Fibroblast of lung (primary cell): ENCODE results near the gene RAB30. TPM values are rescaled to one million over a fixed set of nuclear protein-coding genes. Genes with fewer than 3 reads are reported as not detected.

Source experiments
- DNase-seq, 2 donors: peaks; one replicate each; pipeline versions ENCODE4 v3.0.0 to v3.0.0-alpha.2; 2010; ENCODE audit warnings: low read depth in 2 of 2
- H2AFZ ChIP-seq: 2 replicates; pipeline ENCODE4 v1.5.1; 2012; ENCODE audit warnings: low read length, control low read depth, inconsistent platforms
- H3K27ac ChIP-seq: 2 replicates; pipeline ENCODE4 v1.5.1; 2011; ENCODE audit warnings: low read length, control low read depth; ENCODE audit not compliant: insufficient read depth
- H3K27me3 ChIP-seq: 2 replicates; pipeline ENCODE4 v1.5.1; 2011; ENCODE audit warnings: mild to moderate bottlenecking, low read length; ENCODE audit not compliant: control insufficient read depth, insufficient read depth
- H3K36me3 ChIP-seq: 2 replicates; pipeline ENCODE4 v1.5.1; 2011; ENCODE audit warnings: low read length; ENCODE audit not compliant: control insufficient read depth, insufficient read depth
- H3K4me1 ChIP-seq: 2 replicates; pipeline ENCODE4 v1.5.1; 2011; ENCODE audit warnings: low read length; ENCODE audit not compliant: control insufficient read depth, insufficient read depth; ENCODE audit errors: extremely low read depth
- H3K4me2 ChIP-seq: 2 replicates; pipeline ENCODE4 v1.5.1; 2011; ENCODE audit warnings: low read length, control low read depth; ENCODE audit not compliant: insufficient read depth; ENCODE audit errors: extremely low read depth
- H3K4me3 ChIP-seq, 4 experiments: fragments of 200-600 bp in 1 of 4; sonication (generic) in 1 of 4; replicated peaks in 1 of 4; 2 replicates each; pipeline ENCODE4 v1.5.1; 2011 to 2016; ENCODE audit warnings: low read length in 4 of 4, low read depth in 3 of 4, mild to moderate bottlenecking in 3 of 4, control low read depth in 2 of 4, inconsistent platforms in 1 of 4, mixed read lengths in 1 of 4; ENCODE audit not compliant: insufficient read depth in 1 of 4; ENCODE audit errors: control extremely low read depth in 1 of 4
- H3K79me2 ChIP-seq: 2 replicates; pipeline ENCODE4 v1.5.1; 2012; ENCODE audit warnings: mild to moderate bottlenecking, low read length, inconsistent platforms; ENCODE audit not compliant: control insufficient read depth, insufficient read depth
- H3K9ac ChIP-seq: 2 replicates; pipeline ENCODE4 v1.5.1; 2011; ENCODE audit warnings: mild to moderate bottlenecking, low read length, control low read depth; ENCODE audit not compliant: insufficient read depth
- H3K9me3 ChIP-seq: 2 replicates; pipeline ENCODE4 v1.5.1; 2012; ENCODE audit warnings: low read depth, low read length; ENCODE audit not compliant: control insufficient read depth, insufficient read depth
- H4K20me1 ChIP-seq: 2 replicates; pipeline ENCODE4 v1.5.1; 2011; ENCODE audit warnings: low read length; ENCODE audit not compliant: control insufficient read depth, insufficient read depth; ENCODE audit errors: extremely low read depth
- EZH2 ChIP-seq: IDR thresholded peaks from 2 replicates; pipeline ENCODE4 v1.5.1; 2012; ENCODE audit warnings: low read length, control low read depth, mild to moderate bottlenecking; ENCODE audit errors: missing control alignments
- polyA plus RNA-seq, 2 donors: library from polyadenylated mRNA; depleted of rRNA in 1 of 2; stranded (reverse) in 1 of 2; unstranded in 1 of 2; fragments of >200 nt; gene quantifications; 2 replicates each; pipeline ENCODE4 v1.2.1, GENCODE V29; 2011 to 2012; ENCODE audit warnings: missing spikeins in 1 of 2
- total RNA-seq: library from RNA; depleted of rRNA; stranded (reverse); fragments of >200 nt; gene quantifications from 2 replicates; pipeline ENCODE4 v1.2.1, GENCODE V29; 2014
- TF ChIP-seq, protein P1 (sequence below), 2 donors: IDR thresholded peaks in 1 of 2; conservative IDR thresholded peaks in 1 of 2; 1 replicate in 1 of 2; 2 replicates in 1 of 2; pipeline ENCODE4 v1.5.1; 2011 to 2012; ENCODE audit warnings: low read length in 2 of 2, control low read depth in 1 of 2, inconsistent platforms in 1 of 2, low read depth in 1 of 2, mild to moderate bottlenecking in 1 of 2

RAB30 gene
- total and polyA plus RNA-seq, 2 donors (not counting 1 experiment from before 2014, with no cell fraction given), result 33.9 to 45.2 TPM

DNA sequence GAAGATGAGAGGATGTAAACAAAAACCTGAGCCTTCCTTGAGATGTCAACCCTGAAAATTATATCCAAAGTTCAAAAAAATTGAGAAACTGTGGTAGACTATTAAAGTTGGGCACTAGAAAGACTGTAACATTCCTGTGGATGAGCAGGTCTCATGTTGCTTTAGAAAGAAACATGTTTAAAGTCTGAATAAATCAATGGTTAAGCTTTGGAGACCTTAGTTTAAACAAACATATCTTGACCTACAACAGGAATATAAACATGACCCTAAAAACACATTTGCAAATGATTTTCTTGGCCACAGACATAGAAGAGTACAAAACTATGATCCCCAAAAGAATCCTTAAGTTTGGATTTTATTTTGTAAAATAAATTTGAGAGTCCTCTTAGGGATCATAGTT is 47.1 kb upstream of the RAB30 start:
- TF ChIP-seq, protein P1, sequence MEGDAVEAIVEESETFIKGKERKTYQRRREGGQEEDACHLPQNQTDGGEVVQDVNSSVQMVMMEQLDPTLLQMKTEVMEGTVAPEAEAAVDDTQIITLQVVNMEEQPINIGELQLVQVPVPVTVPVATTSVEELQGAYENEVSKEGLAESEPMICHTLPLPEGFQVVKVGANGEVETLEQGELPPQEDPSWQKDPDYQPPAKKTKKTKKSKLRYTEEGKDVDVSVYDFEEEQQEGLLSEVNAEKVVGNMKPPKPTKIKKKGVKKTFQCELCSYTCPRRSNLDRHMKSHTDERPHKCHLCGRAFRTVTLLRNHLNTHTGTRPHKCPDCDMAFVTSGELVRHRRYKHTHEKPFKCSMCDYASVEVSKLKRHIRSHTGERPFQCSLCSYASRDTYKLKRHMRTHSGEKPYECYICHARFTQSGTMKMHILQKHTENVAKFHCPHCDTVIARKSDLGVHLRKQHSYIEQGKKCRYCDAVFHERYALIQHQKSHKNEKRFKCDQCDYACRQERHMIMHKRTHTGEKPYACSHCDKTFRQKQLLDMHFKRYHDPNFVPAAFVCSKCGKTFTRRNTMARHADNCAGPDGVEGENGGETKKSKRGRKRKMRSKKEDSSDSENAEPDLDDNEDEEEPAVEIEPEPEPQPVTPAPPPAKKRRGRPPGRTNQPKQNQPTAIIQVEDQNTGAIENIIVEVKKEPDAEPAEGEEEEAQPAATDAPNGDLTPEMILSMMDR (conservative IDR thresholded peaks at IDR 0.05 in 1 of 2, IDR thresholded peaks at IDR 0.05 in 1 of 2; ENCODE audit: low read depth in 1 of 2, low read length in 2 of 2), result no peak
- no peak for TF ChIP-seq EZH2
- Histone ChIP-seq H2AFZ (no peak overlapping the region), H3K9me3 (no peaks in the 10 kb centered on the region), H3K9ac (no peak overlapping the region), H3K36me3 (no peaks in the 10 kb centered on the region), H3K27ac (no peak overlapping the region), H3K79me2 (no peaks in the 10 kb centered on the region), H3K4me2 (peak overlapping the region; percentile 20), H3K4me1 (peaks cover 4% of the 10 kb centered on the region), H4K20me1 (no peaks in the 10 kb centered on the region), H3K4me3 (no peak overlapping the region), H3K27me3 (no peaks in the 10 kb centered on the region)
- DNase-seq, result peak in 1 of 2 donors; percentile 50

DNA sequence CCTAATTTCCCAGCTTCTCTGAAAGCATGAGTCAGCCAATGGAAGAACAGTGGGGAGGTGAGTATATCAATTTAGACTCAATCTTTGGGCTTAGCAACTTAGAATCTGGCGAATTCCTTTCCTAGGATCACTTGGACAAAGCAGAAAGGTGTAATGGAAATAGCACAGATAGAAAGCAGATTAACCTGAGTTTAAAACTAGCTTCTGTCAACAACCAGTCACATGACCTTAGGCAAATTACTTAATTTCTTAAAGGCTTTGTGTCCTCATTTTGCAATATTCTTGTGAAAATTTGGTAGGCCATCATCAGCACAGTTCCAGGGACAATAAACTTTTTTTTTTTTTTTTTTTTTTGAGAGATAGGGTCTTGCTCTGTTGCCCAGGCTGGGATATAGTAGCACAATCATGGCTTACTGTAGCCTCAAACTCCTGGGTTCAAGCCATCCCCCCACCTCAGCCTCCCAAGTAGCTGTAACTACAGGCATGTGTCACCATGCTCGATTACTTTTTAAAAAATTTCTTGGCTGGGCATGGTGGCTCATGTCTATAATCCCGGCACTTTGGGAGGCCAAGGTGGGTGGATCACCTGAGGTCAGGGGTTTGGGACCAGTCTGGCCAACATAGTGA is 44.4 kb upstream of the RAB30 start:
- TF ChIP-seq, protein P1 (conservative IDR thresholded peaks at IDR 0.05 in 1 of 2, IDR thresholded peaks at IDR 0.05 in 1 of 2; ENCODE audit: low read depth in 1 of 2, low read length in 2 of 2), result no peak
- no peak for TF ChIP-seq EZH2
- H3K27me3 ChIP-seq, result no peaks in the 10 kb centered on the region
- peak overlapping the region; percentile 15 for H2AFZ ChIP-seq

DNA sequence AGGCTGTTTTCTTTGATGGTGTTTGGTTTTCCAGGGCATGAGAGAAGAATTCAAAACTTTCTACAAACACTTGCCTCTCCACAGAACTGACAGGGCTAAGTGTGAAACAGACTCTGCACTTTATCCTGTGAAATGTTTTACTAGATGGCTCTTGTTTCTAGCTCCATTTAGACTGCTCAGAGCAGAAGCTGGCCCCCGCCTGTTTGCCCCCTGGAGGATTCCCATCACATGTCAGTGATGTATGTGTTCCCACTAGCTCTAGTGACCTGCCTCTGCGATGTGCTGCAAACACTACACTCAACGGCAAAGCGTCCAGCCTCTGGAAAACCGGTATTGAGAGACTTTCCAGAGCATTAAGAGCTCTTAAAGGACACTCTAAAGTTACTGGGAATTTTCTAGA is 43.9 kb upstream of the RAB30 start:
- H3K9ac ChIP-seq, result no peak overlapping the region
- H3K4me2 ChIP-seq, result peak overlapping the region; percentile 25
- H3K36me3 ChIP-seq, result no peaks in the 10 kb centered on the region
- no peaks in the 10 kb centered on the region for H4K20me1 ChIP-seq
- peak in 1 of 2 donors; percentile 3 for DNase-seq
- H2AFZ ChIP-seq, result peak overlapping the region; percentile 15
- H3K9me3 ChIP-seq, result no peaks in the 10 kb centered on the region
- H3K4me3 ChIP-seq, result no peak overlapping the region
- no peak overlapping the region for H3K27ac ChIP-seq
- TF ChIP-seq, protein P1 (conservative IDR thresholded peaks at IDR 0.05 in 1 of 2, IDR thresholded peaks at IDR 0.05 in 1 of 2; ENCODE audit: low read depth in 1 of 2, low read length in 2 of 2), result no peak
- no peak for TF ChIP-seq EZH2
- H3K4me1 ChIP-seq, result peaks cover 4% of the 10 kb centered on the region
- no peaks in the 10 kb centered on the region for H3K79me2 ChIP-seq
- no peaks in the 10 kb centered on the region for H3K27me3 ChIP-seq

More for the DNA sequence above, 44.4 kb upstream of the RAB30 start:
- H3K4me3 ChIP-seq, result no peak overlapping the region
- H3K9me3 ChIP-seq, result no peaks in the 10 kb centered on the region
- H4K20me1 ChIP-seq, result no peaks in the 10 kb centered on the region
- no peak for DNase-seq
- no peak overlapping the region for H3K9ac ChIP-seq
- no peaks in the 10 kb centered on the region for H3K79me2 ChIP-seq
- peaks cover 4% of the 10 kb centered on the region for H3K4me1 ChIP-seq
- H3K36me3 ChIP-seq, result no peaks in the 10 kb centered on the region
- peak overlapping the region; percentile 25 for H3K4me2 ChIP-seq
- H3K27ac ChIP-seq, result no peak overlapping the region
